ENCODE measurements around the gene CPT1B. TPM values are rescaled to one million over a fixed set of nuclear protein-coding genes. Genes with fewer than 3 reads are reported as not detected.
A peak's percentile ranks its signal among the peaks of the same experiment; 100 is the strongest.

The CPT1B gene
- total RNA-seq, 4 donors from 2014 or later: 0.51 to 10.4 (median 7.2) TPM; not detected in 1

GRCh38 chr22:50531962-50532674, 46.1 kb downstream of the CPT1B start:
- DNase-seq: peak; percentile 66 to 72
- peak in 1 of 2 donors; percentile 46 for TF ChIP-seq POLR2A (IDR thresholded peaks at IDR 0.05)
- no peak for TF ChIP-seq CTCF (IDR thresholded peaks at IDR 0.05)

GRCh38 chr22:50531546-50531961, 46.7 kb downstream of the CPT1B start:
- TF ChIP-seq CTCF (IDR thresholded peaks at IDR 0.05) (no peak), POLR2A (IDR thresholded peaks at IDR 0.05) (no peak)
- Histone ChIP-seq H3K4me3 (peak overlapping the region; percentile 39 to 40), H3K27me3 (peaks cover 4 to 24% of the 10 kb centered on the region in 2 donors), H3K4me1 (peaks cover 0 to 11% of the 10 kb centered on the region in 2 donors), H3K36me3 (no peaks in the 10 kb centered on the region), H3K9me3 (no peaks in the 10 kb centered on the region), H3K27ac (peak overlapping the region; percentile 77 to 85)
- DNase-seq: peak in 1 of 2 donors; percentile 45
- intact Hi-C loops (cut with DNase I; ENCODE audit: low total_unique reads): no loop called here

More at GRCh38 chr22:50531962-50532674, 46.1 kb downstream of the CPT1B start:
- Histone ChIP-seq H3K4me1 (peaks cover 0 to 11% of the 10 kb centered on the region in 2 donors), H3K27me3 (peaks cover 4 to 24% of the 10 kb centered on the region in 2 donors), H3K27ac (peak overlapping the region; percentile 77 to 85), H3K9me3 (no peaks in the 10 kb centered on the region), H3K36me3 (no peaks in the 10 kb centered on the region), H3K4me3 (peak overlapping the region; percentile 39 to 40)
- intact Hi-C loops (cut with DNase I; ENCODE audit: low total_unique reads): no loop called here

- TF ChIP-seq CTCF (IDR thresholded peaks at IDR 0.05): no peak
- peak; percentile 63 to 64 for TF ChIP-seq POLR2A (IDR thresholded peaks at IDR 0.05)
- intact Hi-C loops (cut with DNase I; ENCODE audit: low total_unique reads): no loop called here
- Histone ChIP-seq H3K36me3 (no peaks in the 10 kb centered on the region), H3K27me3 (peaks cover 4 to 24% of the 10 kb centered on the region in 2 donors), H3K4me1 (peaks cover 0 to 11% of the 10 kb centered on the region in 2 donors), H3K9me3 (no peaks in the 10 kb centered on the region), H3K4me3 (peak overlapping the region; percentile 39 to 40), H3K27ac (peak overlapping the region; percentile 77 to 85)
- peak; percentile 70 to 82 for DNase-seq
Measured at GRCh38 chr22:50530877-50531545, 47.2 kb downstream of the CPT1B start.

- peaks cover 4 to 24% of the 10 kb centered on the region in 2 donors for H3K27me3 ChIP-seq
- peak in 1 of 2 donors; percentile 43 for DNase-seq
- peak overlapping the region; percentile 77 to 85 for H3K27ac ChIP-seq
- peaks cover 0 to 11% of the 10 kb centered on the region in 2 donors for H3K4me1 ChIP-seq
- no peak for TF ChIP-seq CTCF (IDR thresholded peaks at IDR 0.05)
- peak overlapping the region; percentile 39 to 40 for H3K4me3 ChIP-seq
- H3K36me3 ChIP-seq: no peaks in the 10 kb centered on the region
- intact Hi-C loops (cut with DNase I; ENCODE audit: low total_unique reads): no loop called here
- no peaks in the 10 kb centered on the region for H3K9me3 ChIP-seq
Measured at GRCh38 chr22:50530580-50530876, 47.7 kb downstream of the CPT1B start.

All from uterus (tissue), 4 donors.